Immature natural killer cell (primary cell): ENCODE measurements around the gene INHA. TPM values are rescaled to one million over a fixed set of nuclear protein-coding genes. Genes with fewer than 3 reads are reported as not detected.

Experiments
- DNase-seq, 3 donors: peaks; one replicate each; pipeline ENCODE4 v3.0.0; 2022; ENCODE audit warnings: mixed read lengths in 1 of 3
- H3K27ac Mint-ChIP-seq, 6 donors: one replicate each; pipeline ENCODE4 v1.8.0; 2020; ENCODE audit warnings: mixed read lengths in 6 of 6, mild to moderate bottlenecking in 5 of 6, inconsistent platforms in 4 of 6, moderate library complexity in 3 of 6
- H3K27me3 Mint-ChIP-seq, 3 donors: one replicate each; pipeline ENCODE4 v1.8.0; 2020 to 2021; ENCODE audit warnings: low read depth in 3 of 3, mild to moderate bottlenecking in 3 of 3, mixed read lengths in 3 of 3, moderate library complexity in 3 of 3, inconsistent platforms in 1 of 3
- H3K36me3 Mint-ChIP-seq, 3 donors: one replicate each; pipeline ENCODE4 v1.8.0; 2020; ENCODE audit warnings: mixed read lengths in 3 of 3, inconsistent platforms in 2 of 3, mild to moderate bottlenecking in 2 of 3
- H3K4me1 Mint-ChIP-seq, 2 donors: one replicate each; pipeline ENCODE4 v1.8.0; 2020; ENCODE audit warnings: inconsistent platforms in 2 of 2, mild to moderate bottlenecking in 2 of 2, mixed read lengths in 2 of 2, moderate library complexity in 1 of 2
- H3K4me3 Mint-ChIP-seq, 5 donors: one replicate each; pipeline ENCODE4 v1.8.0; 2020; ENCODE audit warnings: mild to moderate bottlenecking in 5 of 5, mixed read lengths in 5 of 5, inconsistent platforms in 3 of 5, moderate library complexity in 3 of 5
- H3K9me3 Mint-ChIP-seq, 6 donors: one replicate each; pipeline ENCODE4 v1.8.0; 2020; ENCODE audit warnings: mild to moderate bottlenecking in 6 of 6, mixed read lengths in 6 of 6, inconsistent platforms in 4 of 6, moderate library complexity in 3 of 6
- polyA plus RNA-seq, 3 donors: library from polyadenylated mRNA; unstranded; fragments of 300-500 nt; fragmentation: Illumina TruSeq; gene quantifications; one replicate each; pipeline ENCODE4 v1.2.3, GENCODE V29; 2021

The INHA gene
- polyA plus RNA-seq, 3 donors from 2014 or later: not detected

GRCh38 chr2:219557791-219558785, 14.0 kb upstream of the INHA start:
- no peak overlapping the region for H3K4me3 Mint-ChIP-seq
- peaks cover 1 to 17% (median 6%) of the 10 kb centered on the region in 3 donors for H3K27me3 Mint-ChIP-seq
- peaks cover 4 to 6% of the 10 kb centered on the region in 2 donors for H3K4me1 Mint-ChIP-seq
- no peaks in the 10 kb centered on the region for H3K36me3 Mint-ChIP-seq
- H3K27ac Mint-ChIP-seq: no peak overlapping the region
- no peak for DNase-seq
- H3K9me3 Mint-ChIP-seq: peaks cover 0 to 2% (median 0%) of the 10 kb centered on the region in 6 donors

- H3K36me3 Mint-ChIP-seq: no peaks in the 10 kb centered on the region
- DNase-seq: no peak
- peaks cover 3 to 9% (median 6%) of the 10 kb centered on the region in 3 donors for H3K27me3 Mint-ChIP-seq
- no peak overlapping the region for H3K27ac Mint-ChIP-seq
- H3K4me3 Mint-ChIP-seq: no peak overlapping the region
- peaks cover 0 to 2% (median 0%) of the 10 kb centered on the region in 6 donors for H3K9me3 Mint-ChIP-seq
- no peaks in the 10 kb centered on the region for H3K4me1 Mint-ChIP-seq
These were observed 12.8 kb upstream of the INHA start for GRCh38 chr2:219559156-219559915.

DNA sequence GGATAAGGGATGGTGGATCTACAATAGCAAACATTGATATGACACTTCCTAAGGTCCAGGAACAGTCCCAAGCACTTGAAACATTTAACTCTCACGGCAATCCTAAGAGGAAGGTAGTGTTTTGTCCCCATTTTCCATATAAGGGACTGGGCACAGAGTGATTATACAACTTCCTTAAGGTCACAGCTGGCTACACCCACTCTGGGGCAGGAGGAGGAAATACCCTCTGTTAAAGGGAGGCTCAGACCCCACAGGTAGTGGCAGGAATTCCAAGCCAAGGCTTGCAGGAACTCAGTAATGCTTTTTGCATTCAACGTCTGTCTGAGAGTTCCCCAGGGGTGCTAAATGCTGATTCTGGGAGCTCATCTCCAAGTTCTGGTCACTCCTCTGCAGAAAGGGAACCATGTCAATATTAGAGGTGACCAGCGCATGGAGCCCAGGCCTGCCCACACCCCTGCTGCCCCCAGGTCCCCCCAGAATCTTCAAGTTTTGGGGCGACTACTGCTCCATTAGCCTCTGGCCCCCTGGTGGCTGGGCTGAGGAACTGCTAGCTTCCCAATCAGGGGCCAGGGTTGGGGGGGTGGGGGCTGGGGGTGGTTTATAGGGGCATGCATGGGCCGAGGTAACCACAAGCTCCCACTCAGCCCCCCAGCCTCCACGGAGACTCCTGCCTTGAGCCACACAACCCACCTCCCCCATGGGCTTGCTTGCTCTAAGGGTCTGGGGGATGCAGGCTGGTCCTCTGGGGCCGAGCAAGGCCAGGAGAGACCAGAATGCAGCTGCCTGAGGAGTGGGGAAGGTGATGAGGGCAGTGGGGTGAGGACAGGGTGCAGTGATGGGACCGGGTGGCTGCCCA, 11.8 kb upstream of the INHA start:
- Mint-ChIP-seq H3K4me1 (no peaks in the 10 kb centered on the region), H3K27ac (no peak overlapping the region), H3K36me3 (no peaks in the 10 kb centered on the region), H3K4me3 (no peak overlapping the region), H3K9me3 (peaks cover 0 to 2% (median 0%) of the 10 kb centered on the region in 6 donors), H3K27me3 (peaks cover 5 to 7% (median 6%) of the 10 kb centered on the region in 3 donors)
- peak in 2 of 3 donors; percentile 19 to 23 for DNase-seq

DNA sequence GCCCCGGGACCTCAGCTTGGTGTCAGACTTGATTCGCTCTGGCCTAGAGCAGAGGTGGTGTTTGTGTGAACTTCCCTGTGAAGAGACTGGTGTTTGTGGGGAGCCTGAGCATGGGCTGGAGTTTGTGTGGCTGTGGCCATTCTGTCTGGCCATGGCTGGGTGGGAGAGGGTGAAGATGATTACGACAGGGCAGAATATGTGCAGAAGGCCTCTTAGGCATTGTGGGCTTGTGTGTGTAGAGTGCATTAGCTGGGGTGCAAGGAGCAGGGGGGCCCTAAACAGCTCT, 11.3 kb upstream of the INHA start:
- DNase-seq: no peak
- H3K4me3 Mint-ChIP-seq: no peak overlapping the region
- H3K9me3 Mint-ChIP-seq: peaks cover 0 to 2% (median 0%) of the 10 kb centered on the region in 6 donors
- no peak overlapping the region for H3K27ac Mint-ChIP-seq
- H3K4me1 Mint-ChIP-seq: no peaks in the 10 kb centered on the region
- no peaks in the 10 kb centered on the region for H3K36me3 Mint-ChIP-seq
- H3K27me3 Mint-ChIP-seq: peaks cover 3 to 7% (median 6%) of the 10 kb centered on the region in 3 donors

DNA sequence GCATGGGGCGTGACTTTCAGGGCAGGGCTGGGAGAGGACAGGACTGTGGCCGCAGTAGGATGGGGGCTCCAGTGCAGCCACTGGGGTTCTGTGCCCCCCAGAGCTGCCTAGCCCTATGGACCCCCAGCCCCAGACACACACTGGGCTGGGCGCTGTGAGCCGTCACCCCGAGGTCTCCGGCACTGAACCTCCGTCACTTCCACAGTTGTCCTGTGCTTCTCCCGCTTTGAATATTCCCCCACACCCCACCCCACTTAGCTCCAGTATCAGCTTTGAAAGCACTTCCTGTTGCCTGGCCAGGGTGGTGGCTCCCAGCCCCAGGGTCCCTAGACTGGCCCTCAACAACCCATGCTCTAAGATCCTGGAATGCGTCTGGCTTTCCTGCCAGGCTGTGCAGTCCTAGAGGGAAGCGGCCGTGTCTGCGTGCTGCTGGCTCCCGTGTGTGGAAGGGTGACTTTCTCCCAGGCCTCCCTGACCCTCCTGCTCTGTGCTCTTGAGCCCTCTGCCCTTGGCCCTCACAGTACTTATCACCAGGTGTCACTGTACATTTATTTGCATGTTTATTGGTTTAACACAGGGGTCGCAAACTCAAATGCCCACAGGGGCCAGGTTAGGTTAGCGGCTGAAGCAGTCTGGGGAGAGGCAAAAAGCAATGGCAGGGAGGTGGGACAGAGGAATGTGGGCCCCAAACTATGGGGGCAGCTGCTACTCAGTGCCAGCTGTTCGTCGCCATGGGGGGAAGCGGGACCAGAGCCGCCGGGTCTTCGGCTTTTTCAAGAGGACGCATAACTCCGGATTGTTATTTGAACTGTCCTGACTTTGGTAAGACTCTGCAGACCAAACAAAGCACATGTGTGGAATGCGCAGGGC, 10.7 kb upstream of the INHA start:
- Mint-ChIP-seq H3K36me3 (no peaks in the 10 kb centered on the region), H3K9me3 (peaks cover 0 to 2% (median 0%) of the 10 kb centered on the region in 6 donors), H3K4me3 (no peak overlapping the region), H3K27me3 (peaks cover 3 to 10% (median 6%) of the 10 kb centered on the region in 3 donors), H3K27ac (no peak overlapping the region), H3K4me1 (no peaks in the 10 kb centered on the region)
- no peak for DNase-seq

DNA sequence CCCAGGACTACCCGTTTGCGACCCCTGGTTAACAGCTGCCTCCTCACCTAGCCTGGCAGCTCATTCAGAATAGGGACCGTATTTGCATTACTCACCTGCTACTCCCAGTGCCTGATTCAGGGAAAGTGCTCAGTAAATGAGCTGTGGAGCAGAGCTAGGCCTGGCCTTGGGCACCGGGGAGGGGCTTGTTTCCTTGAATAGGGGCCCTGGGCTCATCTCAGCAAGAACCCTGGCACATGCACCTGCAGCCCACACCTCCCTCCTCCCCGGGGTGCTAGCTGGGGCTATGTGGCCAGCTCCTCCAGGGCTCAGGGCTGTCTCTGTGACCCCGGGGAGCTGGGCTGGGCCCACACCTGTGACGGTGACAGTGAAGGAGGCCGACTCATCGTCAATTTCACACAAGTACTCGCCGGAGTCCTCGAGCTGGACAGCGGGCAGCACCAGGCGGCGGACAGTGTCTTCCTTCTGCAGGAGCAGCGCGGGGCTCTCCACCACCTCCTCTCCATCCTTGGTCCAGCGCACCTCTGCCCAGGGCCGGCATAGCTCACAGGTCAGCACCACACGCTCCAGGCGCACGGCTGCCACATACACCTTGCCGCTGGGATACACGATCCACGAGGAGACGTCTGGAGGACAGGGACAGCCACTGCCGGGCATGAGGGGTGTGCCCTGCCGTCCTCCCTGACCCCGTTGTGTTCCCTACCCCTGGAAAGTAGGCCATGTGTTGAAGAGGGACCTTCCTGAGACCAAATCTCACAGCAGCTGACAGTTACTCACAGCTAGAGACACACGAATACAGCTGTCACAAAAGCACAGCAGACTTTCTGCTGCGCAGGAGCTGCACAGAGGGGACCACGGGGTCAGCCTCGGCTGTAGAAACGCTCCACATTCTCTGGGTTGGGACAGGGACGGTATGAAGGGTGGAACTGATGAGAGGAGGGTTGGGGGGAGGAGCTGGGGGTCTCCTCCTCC, 9.8 kb upstream of the INHA start:
- Mint-ChIP-seq H3K36me3 (no peaks in the 10 kb centered on the region), H3K4me3 (no peak overlapping the region), H3K9me3 (peaks cover 0 to 2% (median 0%) of the 10 kb centered on the region in 6 donors), H3K27me3 (peaks cover 3 to 10% (median 6%) of the 10 kb centered on the region in 3 donors), H3K4me1 (no peaks in the 10 kb centered on the region), H3K27ac (no peak overlapping the region)
- no peak for DNase-seq

- Mint-ChIP-seq H3K27ac (no peak overlapping the region), H3K27me3 (peaks cover 5 to 10% (median 6%) of the 10 kb centered on the region in 3 donors), H3K4me1 (no peaks in the 10 kb centered on the region)
These were observed 8.7 kb upstream of the INHA start for GRCh38 chr2:219563271-219563928.

GRCh38 chr2:219565130-219566080, 6.7 kb upstream of the INHA start:
- no peaks in the 10 kb centered on the region for H3K36me3 Mint-ChIP-seq
- H3K4me1 Mint-ChIP-seq: peaks cover 0 to 3% of the 10 kb centered on the region in 2 donors
- no peak overlapping the region for H3K27ac Mint-ChIP-seq

More at GRCh38 chr2:219563271-219563928, 8.7 kb upstream of the INHA start:
- H3K4me3 Mint-ChIP-seq: no peak overlapping the region
- H3K36me3 Mint-ChIP-seq: no peaks in the 10 kb centered on the region
- H3K9me3 Mint-ChIP-seq: peaks cover 0 to 2% (median 0%) of the 10 kb centered on the region in 6 donors
- DNase-seq: no peak

DNA sequence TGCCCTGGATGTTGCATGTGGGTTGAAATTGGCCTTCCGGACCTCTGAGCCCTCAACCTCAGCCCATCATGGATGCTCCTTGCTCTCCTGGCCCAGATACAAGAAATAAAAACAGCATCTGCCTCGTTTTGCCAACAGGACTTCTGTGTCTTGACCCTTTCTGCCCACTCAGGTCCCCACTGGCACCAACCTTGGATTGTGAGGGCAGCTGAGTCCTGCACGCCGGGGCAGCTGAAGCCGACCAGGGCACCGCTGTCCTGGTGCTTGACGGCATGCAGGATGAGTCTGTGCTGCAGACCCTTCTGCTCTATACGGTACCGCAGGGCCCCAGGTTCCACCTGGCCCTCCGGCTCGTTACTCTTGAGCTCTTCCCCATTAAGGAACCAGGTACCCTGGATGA, 5.5 kb upstream of the INHA start:
- peaks cover 6 to 15% (median 8%) of the 10 kb centered on the region in 3 donors for H3K27me3 Mint-ChIP-seq
- no peak overlapping the region for H3K4me3 Mint-ChIP-seq
- H3K9me3 Mint-ChIP-seq: peaks cover 0 to 2% (median 0%) of the 10 kb centered on the region in 6 donors
- no peak for DNase-seq
- H3K36me3 Mint-ChIP-seq: no peaks in the 10 kb centered on the region
- H3K27ac Mint-ChIP-seq: no peak overlapping the region
- peaks cover 0 to 3% of the 10 kb centered on the region in 2 donors for H3K4me1 Mint-ChIP-seq

More at GRCh38 chr2:219565130-219566080, 6.7 kb upstream of the INHA start:
- peaks cover 6 to 15% (median 8%) of the 10 kb centered on the region in 3 donors for H3K27me3 Mint-ChIP-seq
- H3K9me3 Mint-ChIP-seq: peaks cover 0 to 2% (median 0%) of the 10 kb centered on the region in 6 donors
- no peak for DNase-seq
- H3K4me3 Mint-ChIP-seq: no peak overlapping the region

- DNase-seq: no peak
- Mint-ChIP-seq H3K4me3 (no peak overlapping the region), H3K27me3 (peaks cover 6 to 19% (median 12%) of the 10 kb centered on the region in 3 donors), H3K36me3 (no peaks in the 10 kb centered on the region), H3K4me1 (peaks cover 0 to 6% of the 10 kb centered on the region in 2 donors), H3K27ac (no peak overlapping the region), H3K9me3 (peaks cover 0 to 2% (median 0%) of the 10 kb centered on the region in 6 donors)
These were observed 5.0 kb upstream of the INHA start for GRCh38 chr2:219567131-219567530.
